NCI-H2171 (cell line): Measurements from ENCODE around the gene ARL2.
"Not testable (repeated sequence)": the region's sequence is repeated elsewhere in the genome, so short reads cannot be mapped to it uniquely, and the experiment has no call there.

Source experiments
- DNase-seq: peaks from one replicate; lab custom pipeline; 2025; lab: John Stamatoyannopoulos, UW

The ARL2 gene

DNA sequence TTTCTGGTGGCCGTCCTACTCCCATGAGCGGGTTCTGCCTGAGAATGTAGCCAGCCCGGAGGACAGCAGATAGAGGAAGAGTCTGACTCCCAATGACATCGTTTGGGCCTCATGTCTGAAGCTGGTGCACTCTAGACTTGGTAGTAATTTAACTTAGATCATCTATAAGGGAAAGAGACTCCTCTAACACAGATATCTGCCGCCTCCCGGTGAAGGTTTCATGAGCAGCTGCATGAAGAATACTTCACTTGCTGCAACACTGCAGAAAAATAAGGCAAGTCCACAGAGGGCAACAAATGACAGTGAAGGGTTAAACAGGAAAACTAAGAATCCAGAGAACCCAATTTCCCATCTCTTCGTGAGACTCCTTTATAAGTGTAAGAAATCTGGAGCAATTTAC, 5.9 kb upstream of the ARL2 start:
- no peak for DNase-seq

DNA sequence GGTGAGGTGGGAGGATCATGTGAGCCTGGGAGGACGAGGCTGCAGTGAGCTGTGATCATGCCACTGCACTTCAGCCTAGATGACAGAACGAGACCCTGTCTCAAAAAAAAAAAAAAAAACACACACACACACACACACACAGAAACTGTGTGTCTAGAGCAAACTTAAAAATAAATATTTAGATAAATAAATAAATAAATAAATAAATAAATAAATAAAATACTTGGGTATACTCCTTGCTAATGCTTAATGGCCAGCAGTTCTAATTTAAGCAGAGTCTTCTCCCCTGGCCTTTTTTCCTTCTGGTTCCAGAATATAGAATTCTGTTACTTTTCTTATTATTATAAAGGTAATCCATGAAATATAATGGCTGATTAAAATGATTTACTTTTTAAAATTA, 5.1 kb upstream of the ARL2 start:
- DNase-seq: no peak

DNA sequence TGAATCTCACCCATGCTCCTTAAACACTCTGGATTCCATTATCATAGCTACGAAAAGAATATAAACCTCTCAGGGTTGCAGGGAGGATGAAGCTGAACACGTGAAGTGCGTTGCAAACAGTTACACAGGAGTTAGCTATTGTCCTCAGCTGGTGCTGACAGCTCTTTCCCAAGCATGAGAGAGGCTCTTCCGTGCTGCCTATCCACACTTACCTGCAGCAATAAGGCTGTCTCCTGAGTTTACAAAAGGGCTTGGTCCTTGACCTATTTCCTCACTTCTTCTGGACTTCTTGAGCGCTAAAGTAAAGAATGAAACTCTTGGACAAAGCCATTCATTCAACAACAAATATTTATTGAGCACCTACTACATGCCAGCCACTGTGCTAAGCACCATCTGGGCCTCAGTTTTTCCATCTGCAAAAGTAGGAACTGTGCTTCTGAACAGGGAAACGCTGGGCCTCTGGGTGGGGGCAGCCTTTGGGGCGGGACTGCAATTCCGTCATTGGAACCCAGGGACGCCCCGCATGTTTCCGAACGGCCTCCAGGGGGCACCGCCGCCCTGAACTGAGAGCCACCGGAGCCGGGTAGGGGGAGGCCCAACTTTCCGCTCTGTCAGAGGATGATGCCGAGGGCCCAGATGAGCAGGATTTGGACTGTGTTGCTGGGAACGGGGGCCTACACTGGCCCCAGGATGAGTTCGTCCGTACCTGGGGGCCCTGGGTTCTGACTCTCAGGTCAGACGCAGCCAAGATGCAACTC, 651 bp upstream of the ARL2 start:
- DNase-seq: peak; percentile 84

DNA sequence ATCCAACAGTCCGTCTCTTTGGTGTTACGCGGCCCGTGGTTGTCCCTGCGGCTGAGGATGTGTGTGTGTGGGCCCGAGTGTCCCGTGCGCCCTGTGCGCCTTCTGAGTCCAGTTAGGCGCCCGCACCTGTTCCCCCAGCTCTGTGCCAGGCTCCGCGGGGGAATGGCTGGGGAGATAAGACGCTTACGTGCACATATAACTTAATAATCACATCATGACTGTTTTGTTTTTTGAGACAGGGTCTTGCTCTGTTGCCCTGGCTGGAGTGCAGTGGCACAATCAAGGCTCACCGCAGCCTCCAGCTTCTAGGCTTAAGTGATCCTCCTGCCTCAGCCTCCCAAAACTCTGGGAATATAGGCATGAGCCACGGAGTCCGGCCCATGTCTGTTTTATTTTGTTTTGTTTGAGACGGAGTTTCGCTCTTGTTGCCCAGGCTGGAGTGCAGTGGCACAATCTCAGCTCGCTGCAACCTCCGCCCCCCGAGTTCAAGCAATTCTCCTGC, 817 bp downstream of the ARL2 start:
- DNase-seq: no peak

DNA sequence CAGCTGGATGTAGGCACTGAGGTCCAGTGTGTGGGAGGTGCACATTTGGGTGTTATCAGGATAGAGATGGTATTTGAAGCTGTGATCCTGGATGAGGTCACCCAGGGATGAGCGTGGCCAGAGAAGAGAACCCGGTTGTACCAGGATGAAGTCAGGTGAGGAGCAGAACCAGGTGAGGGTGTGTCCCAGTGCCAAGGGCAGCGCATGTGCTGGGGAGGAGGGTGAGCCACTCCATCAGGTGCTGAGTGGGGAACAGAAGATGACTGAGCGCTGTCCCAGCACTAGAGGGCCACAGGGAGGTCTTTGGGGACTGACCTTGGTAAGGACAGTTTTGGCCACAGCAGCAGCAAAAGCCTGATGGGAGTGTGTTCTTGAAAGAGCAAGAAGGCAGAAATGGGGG, 2.7 kb downstream of the ARL2 start:
- no peak for DNase-seq

DNA sequence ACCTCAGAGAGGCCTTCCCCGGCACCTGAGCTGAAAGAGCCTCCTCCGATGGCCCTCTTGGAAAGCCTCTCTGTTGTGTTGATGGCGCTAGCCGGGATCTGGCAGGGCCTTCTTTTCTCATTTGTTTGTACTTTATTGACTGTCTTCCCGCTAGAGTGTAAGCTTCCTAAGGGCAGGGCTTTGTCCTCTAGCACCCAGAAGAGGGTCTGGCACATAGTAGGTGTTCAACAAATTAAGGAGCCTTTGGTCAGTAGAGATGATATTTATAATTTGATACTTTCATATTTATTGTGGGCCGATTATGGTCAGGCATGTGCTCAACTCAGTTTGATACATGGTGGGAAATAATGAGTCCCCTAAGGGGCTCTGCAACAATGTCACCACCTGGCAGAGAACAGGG, 4.0 kb downstream of the ARL2 start:
- no peak for DNase-seq

DNA sequence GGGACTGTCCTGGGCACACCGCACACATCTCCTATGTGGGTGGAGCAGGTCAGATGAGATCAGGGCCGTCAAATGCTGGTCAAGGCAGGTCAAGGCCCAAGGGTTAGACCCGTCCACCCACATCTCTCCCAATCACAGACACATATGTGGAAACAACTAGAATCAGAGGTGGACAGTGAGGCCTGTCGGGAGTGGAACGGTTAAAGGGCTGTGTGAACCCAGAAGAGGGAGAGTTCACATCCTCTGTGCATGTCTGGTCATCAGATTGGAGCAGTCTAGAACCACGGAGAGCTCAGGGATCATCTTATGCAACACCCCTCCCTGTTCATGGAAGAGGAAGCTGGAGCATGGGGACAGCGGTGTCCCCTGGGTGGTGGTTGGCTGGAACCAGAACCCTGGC, 5.9 kb downstream of the ARL2 start:
- no peak for DNase-seq

DNA sequence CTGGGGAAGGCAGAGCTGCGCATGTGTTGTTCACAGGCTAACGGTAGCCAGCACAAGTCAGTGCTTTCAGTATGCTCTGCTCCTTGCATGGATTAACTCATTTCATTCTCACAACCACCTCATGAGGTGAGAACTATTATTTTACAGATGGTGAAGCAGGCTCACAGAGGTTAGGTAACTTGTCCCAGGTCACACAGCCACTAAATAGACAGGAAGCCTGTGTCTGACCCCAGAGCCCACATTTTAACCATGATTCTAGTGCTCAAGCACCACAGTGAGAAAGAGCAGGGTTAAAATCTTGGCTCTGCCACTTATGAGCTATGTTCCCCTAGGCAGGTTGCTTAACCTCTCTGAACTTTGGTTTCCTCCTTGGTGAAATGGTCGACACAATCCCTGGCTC, 7.0 kb downstream of the ARL2 start:
- DNase-seq: no peak

DNA sequence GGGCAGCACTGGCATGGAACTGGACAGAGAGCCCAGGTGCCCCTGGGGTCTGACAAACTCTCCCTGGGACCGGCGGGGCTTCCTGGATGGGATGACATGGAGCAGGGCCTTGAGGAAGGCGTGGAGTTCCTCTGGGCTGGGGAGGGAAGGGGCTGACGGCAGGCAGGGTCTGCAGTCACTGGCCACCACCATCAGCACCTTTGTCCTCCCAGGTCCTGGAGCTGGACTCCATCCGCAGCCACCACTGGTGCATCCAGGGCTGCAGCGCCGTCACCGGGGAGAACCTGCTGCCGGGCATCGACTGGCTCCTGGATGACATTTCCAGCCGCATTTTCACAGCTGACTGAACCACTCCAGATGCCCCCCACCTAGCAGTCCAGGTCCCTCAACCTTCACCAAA, 7.5 kb downstream of the ARL2 start:
- no peak for DNase-seq

DNA sequence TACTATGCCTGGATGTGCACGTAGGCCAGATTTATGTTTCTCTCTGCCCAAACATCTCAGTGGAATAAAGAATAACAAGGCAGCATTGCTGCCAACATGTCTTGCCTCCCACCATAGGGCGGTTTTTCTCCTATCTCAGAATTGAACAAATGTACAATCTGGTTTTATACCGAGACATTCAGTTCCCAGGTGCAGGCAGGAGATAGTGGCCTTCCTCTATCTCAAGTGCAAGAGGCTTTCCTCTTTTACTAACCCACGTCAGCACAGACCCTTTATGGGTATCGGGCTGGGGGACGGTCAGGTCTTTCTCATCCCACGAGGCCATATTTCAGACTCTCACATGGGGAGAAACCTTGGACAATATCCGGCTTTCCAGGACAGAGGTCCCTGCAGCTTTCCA, 9.5 kb downstream of the ARL2 start:
- DNase-seq: not testable (repeated sequence)

DNA sequence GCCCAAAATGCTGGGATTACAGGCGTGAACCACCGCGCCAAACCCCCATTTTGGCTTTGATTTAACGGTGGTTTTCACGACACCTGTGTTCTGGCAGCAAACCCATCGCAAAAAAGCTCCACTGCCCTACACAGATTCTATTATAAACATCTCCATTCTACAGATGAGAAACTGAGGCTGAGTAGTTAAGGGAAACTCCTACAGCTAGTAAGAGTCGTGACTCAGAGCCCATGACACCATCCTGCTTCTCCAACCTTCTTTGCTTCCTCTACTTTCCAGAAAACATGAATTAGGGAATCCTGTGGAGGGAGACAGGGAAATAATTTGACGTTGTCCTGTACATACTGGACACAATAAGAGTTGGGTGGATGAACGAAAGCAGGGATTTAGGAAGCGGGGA, 12.8 kb downstream of the ARL2 start:
- DNase-seq: no peak

DNA sequence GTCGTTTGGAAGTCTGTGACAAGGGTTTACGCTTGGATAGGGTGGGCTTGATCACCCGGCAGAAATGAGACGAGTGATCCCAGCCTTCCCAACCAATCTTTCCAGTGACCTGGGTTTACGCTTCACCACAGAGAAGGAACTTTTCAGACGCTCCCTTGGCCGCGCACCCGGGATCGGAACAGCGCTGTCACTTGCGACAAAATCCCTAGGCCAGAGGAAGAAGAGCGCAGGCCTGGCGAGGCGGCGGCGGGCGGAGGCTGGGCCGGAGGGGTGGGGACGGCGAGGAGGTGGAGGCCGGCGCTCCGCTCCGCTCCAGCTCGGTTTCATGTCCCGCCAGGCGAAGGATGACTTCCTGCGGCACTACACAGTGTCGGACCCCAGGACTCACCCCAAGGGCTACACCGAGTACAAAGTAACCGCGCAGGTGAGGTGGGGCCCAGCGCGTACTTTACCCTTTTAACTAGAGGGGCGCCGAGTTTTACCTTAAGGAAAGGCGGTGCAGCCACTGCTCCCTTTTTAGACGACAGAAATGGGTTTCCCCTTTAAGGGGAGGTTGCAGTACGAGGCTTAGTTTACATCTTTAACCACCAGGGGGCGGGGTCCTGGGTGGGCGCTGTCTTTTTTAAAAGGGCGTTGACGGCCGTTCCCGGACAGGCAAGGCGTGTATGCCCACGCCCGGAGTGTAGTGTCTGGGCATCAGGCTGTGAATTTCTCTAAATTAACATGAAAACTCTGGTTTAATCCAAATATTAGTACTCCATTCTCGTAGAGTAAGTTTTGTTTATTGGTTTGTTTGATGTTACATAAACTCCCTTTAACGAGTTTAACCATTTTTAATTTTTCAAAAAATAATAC, 13.5 kb downstream of the ARL2 start, which contains the start of gene SNX15:
SNX15 (plus strand) TSS at position 227 of the 855 bp plus-strand sequence; CDS start at position 326, 99 bp downstream.
- DNase-seq: peak; percentile 96

DNA sequence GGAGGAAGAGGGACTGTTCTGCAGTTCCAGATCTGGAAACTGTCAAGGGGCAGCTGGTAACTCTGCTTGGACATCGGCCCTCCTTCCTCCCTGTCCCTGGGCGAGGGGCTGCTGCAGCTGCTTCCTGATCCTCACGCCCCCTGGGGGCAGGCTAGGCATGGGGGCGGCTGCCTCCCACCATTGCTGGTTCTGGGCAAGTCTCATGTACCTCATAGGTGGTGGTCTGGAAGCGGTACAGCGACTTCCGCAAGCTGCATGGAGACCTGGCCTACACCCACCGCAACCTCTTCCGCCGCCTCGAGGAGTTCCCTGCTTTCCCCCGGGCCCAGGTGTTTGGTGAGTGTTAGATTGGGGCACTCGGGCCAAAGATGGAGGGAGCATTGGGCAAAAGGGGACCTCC, 18.3 kb downstream of the ARL2 start:
- DNase-seq: no peak

DNA sequence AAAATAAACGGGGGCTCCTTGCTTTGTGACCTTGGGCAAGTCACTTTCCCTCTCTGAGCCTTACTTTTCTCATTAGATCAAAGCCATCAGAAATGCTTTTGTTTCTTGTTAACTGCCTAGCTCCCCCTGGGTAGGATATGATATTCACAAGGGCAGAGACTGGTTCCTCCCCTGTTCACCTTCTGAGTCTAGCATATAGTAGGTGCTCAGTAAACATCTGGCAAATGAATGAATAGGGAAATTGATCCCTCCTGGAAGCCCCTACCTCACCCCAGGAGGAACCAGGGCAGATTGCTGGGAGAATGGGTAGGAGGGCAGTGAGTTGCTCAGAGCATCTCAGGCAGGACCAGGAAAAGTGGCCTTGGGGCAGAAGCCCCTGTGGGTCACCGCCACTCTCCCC, 20.5 kb downstream of the ARL2 start:
- no peak for DNase-seq

DNA sequence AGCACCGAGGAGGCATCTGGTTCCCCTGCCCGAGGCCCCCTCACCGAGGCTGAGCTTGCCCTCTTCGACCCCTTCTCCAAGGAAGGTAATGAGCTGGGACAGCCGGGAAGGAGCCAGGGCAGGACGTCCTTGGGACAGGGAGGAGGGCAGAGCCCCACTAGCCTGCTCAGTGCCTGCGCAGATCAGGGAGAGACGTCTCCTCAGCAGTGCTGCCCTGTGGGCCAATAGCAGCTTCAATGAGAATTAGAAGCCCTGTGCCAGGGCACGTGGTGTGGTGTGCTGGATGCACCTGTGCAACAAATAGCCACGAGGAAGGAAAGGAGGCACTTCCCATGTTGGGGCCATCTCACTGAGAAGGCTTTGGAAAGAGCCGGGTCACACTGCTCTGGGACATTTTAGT, 21.6 kb downstream of the ARL2 start:
- no peak for DNase-seq

DNA sequence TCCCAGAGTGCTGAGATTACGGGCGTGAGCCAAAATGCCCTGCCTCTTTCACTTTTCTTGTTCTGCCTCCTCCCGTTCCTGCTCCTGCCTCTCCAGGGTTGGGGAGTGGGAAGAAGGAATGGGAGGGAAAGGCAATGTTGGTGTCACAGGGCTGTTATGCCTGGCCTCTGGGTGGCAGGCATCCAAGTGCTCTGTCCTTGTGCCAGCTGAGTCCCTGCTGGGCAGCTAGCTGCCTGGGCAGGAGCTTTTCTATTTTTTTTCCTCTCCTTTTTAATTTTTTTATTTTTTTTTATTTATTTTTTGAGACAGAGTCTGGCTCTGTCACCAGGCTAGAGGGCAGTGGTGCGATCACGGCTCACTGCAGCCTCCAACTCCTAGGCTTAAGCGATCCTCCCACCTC, 23.0 kb downstream of the ARL2 start:
- no peak for DNase-seq

DNA sequence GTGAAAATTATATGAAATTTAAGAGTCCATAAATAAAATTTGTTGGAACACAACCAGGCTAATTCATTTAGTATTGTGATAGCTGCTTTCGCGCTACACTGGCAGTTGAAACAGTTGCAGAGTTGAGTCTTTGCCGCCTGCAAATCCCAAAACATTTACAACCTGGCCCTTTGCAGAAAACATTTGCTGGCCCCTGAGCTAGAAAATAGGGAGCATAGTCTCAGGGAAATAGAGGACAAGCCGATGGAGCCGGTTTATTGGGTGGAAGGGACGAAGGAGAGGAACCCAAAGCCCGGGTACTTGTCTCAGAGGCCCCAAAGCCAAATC, 26.5 kb downstream of the ARL2 start:
- DNase-seq: no peak

DNA sequence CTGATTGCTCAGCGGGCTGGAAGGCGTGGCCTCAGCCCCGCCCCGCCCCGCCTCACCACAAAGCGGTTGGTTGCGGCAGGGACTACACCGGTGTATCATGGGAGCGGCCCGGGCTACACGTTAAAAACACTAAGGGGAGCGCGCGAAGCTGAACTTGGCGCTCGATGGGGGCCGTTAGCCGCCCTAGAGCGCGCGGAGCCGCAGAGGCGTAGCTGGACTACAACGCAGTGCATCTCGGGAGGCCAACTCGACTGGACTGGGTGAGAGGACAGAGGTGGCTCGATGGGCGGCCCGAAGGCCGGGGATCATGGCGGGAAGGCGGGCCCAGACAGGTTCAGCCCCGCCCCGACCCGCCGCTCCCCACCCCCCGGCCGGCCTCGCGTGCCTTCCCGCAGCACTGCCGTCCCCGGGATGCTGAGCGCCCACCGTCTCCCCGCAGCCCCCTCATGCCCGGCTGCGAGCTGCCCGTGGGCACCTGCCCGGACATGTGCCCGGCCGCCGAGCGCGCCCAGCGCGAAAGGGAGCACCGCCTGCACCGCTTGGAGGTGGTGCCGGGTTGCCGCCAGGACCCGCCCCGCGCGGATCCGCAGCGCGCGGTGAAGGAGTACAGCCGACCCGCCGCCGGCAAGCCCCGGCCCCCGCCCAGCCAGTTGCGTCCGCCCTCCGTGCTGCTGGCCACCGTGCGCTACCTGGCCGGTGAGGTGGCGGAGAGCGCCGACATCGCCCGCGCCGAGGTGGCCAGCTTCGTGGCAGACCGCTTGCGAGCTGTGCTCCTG, 27.1 kb downstream of the ARL2 start, which contains the start of gene SAC3D1:
SAC3D1 (plus strand) TSS at position 364 of the 776 bp plus-strand sequence; CDS start at position 447, 83 bp downstream.
- DNase-seq: peak; percentile 95

DNA sequence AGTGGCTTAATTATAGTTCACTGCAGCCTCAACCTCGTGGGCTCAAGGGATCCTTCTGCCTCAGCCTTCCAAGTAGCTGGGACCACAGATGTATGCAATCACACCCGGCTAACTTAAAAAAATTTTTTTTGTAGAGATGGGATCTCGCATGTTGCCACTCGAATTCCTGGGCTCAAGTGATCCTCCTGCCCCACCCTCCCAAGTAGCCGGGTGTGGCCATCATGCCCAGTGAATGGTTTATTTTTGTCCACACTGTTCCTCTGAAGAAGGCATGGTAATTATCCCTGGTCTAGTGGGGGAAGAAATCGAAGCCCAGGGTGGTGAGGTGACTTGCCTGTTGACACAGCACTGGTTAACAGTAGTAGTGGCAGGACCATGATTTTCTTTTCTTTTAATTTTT, 28.9 kb downstream of the ARL2 start:
- no peak for DNase-seq

DNA sequence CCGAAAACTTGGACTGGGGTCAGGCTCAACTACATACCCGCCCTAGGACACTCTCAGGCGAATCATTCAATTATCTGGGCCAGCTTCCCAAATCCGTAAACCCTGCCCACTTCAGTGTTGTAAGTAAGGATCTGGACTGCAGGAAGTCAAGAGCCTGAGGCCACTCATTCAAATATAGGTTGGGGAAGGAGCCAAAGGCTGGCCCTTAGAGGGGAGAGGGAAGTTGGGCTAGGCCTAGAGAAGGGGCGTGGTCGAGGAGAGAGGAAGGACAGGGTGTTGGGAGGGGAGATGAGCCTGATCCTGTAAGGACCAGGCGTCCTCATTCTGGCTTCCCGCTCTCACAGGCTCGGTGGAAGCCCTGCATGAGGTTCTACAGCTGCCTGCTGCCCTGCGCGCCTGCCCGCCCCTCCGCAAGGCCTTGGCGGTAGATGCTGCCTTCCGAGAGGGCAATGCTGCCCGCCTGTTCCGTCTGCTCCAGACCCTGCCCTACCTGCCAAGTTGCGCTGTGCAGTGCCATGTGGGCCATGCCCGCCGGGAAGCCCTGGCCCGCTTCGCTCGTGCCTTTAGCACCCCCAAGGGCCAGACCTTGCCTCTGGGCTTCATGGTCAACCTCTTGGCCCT, 30.0 kb downstream of the ARL2 start:
- DNase-seq: no peak

DNA sequence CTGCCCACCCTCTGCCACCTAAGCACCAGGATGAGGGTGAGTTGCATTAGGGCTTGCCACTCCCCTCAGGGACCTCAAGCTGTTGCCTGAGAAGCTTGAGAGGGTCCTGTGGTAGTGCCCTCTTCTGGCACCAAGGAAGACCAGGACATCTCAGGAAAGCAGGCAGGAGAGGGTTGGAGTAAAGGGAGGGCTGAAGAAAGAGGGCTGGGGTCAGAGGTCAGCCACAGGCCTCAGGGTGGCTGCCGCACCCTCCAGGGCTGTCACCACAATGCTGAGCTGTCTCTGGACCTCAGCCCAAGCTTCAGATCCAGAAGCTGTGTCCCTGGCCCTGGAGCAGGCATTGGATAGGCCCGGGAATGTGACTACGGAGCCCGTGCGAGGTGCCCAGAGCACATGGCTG, 31.1 kb downstream of the ARL2 start:
- DNase-seq: no peak

DNA sequence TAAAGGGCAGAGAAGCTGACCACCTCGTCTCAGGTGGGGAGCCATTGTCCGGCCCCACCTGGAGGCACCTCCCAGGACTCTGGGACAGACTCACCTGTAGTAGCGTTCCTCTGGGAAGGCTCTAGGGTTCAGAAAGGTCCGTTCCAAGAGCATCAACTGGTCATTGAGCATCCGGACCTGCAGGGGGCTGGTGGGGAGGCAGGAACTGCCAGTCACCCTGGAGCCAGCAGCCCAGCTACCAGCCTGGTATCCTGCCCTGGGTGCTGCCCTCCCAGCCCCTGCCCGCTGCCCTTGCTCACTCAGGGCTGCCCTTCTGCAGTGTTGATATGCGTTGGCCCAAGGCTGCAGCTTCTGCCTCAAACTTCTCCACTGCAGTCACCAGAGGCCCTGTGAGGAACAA, 31.8 kb downstream of the ARL2 start:
- no peak for DNase-seq
